Nephron progenitor cell (in vitro differentiated cells): ENCODE data around the gene CATSPERB.

Experiments
- DNase-seq: peaks from one replicate; pipeline ENCODE4 v3.0.0; 2021
- H3K27ac Mint-ChIP-seq: 2 replicates; pipeline ENCODE4 v1.8.0; 2021; ENCODE audit warnings: mild to moderate bottlenecking, moderate library complexity, mixed read lengths
- H3K27me3 Mint-ChIP-seq: 2 replicates; pipeline ENCODE4 v1.8.0; 2021; ENCODE audit warnings: mild to moderate bottlenecking, low read depth, mixed read lengths; ENCODE audit not compliant: poor library complexity
- H3K36me3 Mint-ChIP-seq: 2 replicates; pipeline ENCODE4 v1.8.0; 2021; ENCODE audit warnings: low read depth, mixed read lengths
- H3K4me1 Mint-ChIP-seq: 2 replicates; pipeline ENCODE4 v1.8.0; 2021; ENCODE audit warnings: mixed read lengths
- H3K4me3 Mint-ChIP-seq: 2 replicates; pipeline ENCODE4 v1.8.0; 2021; ENCODE audit warnings: mild to moderate bottlenecking, moderate library complexity, mixed read lengths
- H3K9me3 Mint-ChIP-seq: 2 replicates; pipeline ENCODE4 v1.8.0; 2021; ENCODE audit warnings: mild to moderate bottlenecking, moderate library complexity, mixed read lengths
- TF ChIP-seq, protein P1 (sequence below): fragments of 200-600 bp; sonication (generic); IDR thresholded peaks from 2 replicates; pipeline ENCODE4 v1.5.0; 2021; ENCODE audit warnings: antibody characterized with exemption

CATSPERB gene

DNA sequence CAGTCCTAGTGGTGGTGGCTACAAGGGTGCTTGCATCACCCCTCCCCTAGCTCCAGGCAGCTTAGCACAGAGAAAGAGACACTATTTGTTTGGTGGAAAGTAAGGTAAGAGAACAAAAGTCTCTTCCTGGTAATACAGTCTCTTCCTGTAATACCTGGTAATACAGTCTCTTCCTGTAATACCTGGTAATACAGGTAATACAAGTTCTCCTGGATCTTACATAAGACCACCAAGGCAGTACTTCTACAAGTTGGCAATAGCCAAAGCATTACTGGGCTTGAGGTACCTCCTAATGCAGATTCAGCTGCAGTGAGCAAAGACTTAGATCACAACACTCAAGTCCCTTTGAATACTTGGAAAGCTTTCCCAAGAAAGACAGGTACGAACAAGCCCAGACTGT lies 77.0 kb downstream of the CATSPERB start:
- no peak overlapping the region for H3K27ac Mint-ChIP-seq
- H3K27me3 Mint-ChIP-seq, result peaks cover 12% of the 10 kb centered on the region
- H3K4me1 Mint-ChIP-seq, result no peaks in the 10 kb centered on the region
- peaks cover 10% of the 10 kb centered on the region for H3K9me3 Mint-ChIP-seq
- no peaks in the 10 kb centered on the region for H3K36me3 Mint-ChIP-seq
- no peak for DNase-seq
- TF ChIP-seq, protein P1, sequence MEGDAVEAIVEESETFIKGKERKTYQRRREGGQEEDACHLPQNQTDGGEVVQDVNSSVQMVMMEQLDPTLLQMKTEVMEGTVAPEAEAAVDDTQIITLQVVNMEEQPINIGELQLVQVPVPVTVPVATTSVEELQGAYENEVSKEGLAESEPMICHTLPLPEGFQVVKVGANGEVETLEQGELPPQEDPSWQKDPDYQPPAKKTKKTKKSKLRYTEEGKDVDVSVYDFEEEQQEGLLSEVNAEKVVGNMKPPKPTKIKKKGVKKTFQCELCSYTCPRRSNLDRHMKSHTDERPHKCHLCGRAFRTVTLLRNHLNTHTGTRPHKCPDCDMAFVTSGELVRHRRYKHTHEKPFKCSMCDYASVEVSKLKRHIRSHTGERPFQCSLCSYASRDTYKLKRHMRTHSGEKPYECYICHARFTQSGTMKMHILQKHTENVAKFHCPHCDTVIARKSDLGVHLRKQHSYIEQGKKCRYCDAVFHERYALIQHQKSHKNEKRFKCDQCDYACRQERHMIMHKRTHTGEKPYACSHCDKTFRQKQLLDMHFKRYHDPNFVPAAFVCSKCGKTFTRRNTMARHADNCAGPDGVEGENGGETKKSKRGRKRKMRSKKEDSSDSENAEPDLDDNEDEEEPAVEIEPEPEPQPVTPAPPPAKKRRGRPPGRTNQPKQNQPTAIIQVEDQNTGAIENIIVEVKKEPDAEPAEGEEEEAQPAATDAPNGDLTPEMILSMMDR, result no peak
- H3K4me3 Mint-ChIP-seq, result no peak overlapping the region

DNA sequence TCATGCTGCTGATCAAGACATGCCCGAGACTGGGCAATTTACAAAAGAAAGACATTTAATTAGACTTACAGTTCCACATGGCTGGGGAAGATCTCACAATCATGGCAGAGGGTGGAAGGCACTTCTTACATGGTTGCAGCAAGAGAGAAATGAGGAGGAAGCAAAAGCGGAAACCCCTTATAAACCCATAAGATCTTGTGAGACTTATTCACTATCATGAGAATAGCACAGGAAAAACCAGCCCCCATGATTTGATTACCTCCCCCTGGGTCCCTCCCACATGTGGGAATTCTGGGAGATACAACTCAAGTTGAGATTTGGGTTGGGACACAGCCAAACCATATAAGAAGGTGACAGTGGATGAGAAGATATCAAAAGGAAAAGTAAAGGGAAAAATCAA lies 78.4 kb downstream of the CATSPERB start:
- no peaks in the 10 kb centered on the region for H3K4me1 Mint-ChIP-seq

DNA sequence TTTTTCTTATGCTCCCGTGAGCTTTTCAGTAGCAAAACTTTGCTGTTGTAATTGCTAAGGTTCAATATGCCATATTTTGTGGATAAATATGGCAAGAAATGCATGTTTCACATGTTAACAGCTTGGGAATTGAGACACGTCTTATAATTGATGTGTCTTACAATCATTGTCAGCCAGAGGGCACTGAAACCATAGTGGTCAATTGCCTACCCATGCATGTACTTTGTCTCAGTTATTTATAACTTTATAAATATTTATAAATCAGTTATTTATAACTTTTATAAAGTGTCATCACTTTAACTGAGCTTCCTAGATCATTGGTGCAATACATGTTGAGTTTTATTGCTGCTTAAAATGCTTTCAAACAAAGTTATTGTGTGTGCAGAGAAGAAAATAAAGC lies 82.0 kb downstream of the CATSPERB start:
- no peak for DNase-seq
- TF ChIP-seq, protein P1, result no peak
- H3K27me3 Mint-ChIP-seq, result peaks cover 6% of the 10 kb centered on the region
- H3K36me3 Mint-ChIP-seq, result peaks cover 6% of the 10 kb centered on the region
- no peak overlapping the region for H3K4me3 Mint-ChIP-seq
- peaks cover 15% of the 10 kb centered on the region for H3K9me3 Mint-ChIP-seq
- H3K27ac Mint-ChIP-seq, result no peak overlapping the region
- H3K4me1 Mint-ChIP-seq, result peaks cover 8% of the 10 kb centered on the region

More for the DNA sequence above, 78.4 kb downstream of the CATSPERB start:
- no peak overlapping the region for H3K4me3 Mint-ChIP-seq
- no peaks in the 10 kb centered on the region for H3K36me3 Mint-ChIP-seq
- H3K27me3 Mint-ChIP-seq, result peaks cover 12% of the 10 kb centered on the region
- H3K27ac Mint-ChIP-seq, result no peak overlapping the region
- TF ChIP-seq, protein P1, result no peak
- no peak for DNase-seq
- peaks cover 10% of the 10 kb centered on the region for H3K9me3 Mint-ChIP-seq

- H3K4me1 Mint-ChIP-seq, result peaks cover 8% of the 10 kb centered on the region
- DNase-seq, result no peak
- H3K27me3 Mint-ChIP-seq, result no peaks in the 10 kb centered on the region
- no peak overlapping the region for H3K27ac Mint-ChIP-seq
- peaks cover 6% of the 10 kb centered on the region for H3K36me3 Mint-ChIP-seq
- no peak overlapping the region for H3K4me3 Mint-ChIP-seq
- H3K9me3 Mint-ChIP-seq, result peaks cover 15% of the 10 kb centered on the region
- TF ChIP-seq, protein P1, result no peak
Measured at GRCh38 chr14:91647856-91648255, 84.0 kb downstream of the CATSPERB start.

GRCh38 chr14:91636604-91637003 lies 95.3 kb downstream of the CATSPERB start:
- Mint-ChIP-seq H3K27me3 (peaks cover 7% of the 10 kb centered on the region), H3K4me1 (no peaks in the 10 kb centered on the region)
- DNase-seq, result no peak

GRCh38 chr14:91624757-91625156 lies 107.1 kb downstream of the CATSPERB start:
- H3K27ac Mint-ChIP-seq, result no peak overlapping the region
- H3K4me1 Mint-ChIP-seq, result no peaks in the 10 kb centered on the region
- no peak for DNase-seq
- TF ChIP-seq, protein P1, result no peak
- H3K4me3 Mint-ChIP-seq, result no peak overlapping the region
- peaks cover 11% of the 10 kb centered on the region for H3K27me3 Mint-ChIP-seq
- peaks cover 4% of the 10 kb centered on the region for H3K9me3 Mint-ChIP-seq
- no peaks in the 10 kb centered on the region for H3K36me3 Mint-ChIP-seq

More at GRCh38 chr14:91636604-91637003, 95.3 kb downstream of the CATSPERB start:
- H3K27ac Mint-ChIP-seq, result no peak overlapping the region
- peaks cover 7% of the 10 kb centered on the region for H3K9me3 Mint-ChIP-seq
- no peak overlapping the region for H3K4me3 Mint-ChIP-seq
- no peaks in the 10 kb centered on the region for H3K36me3 Mint-ChIP-seq
- TF ChIP-seq, protein P1, result no peak
